HG03460 (cell line): ENCODE results near the gene RMND5A.
A peak's percentile ranks its signal among the peaks of the same experiment; 100 is the strongest.
"Not testable (repeated sequence)": the region's sequence is repeated elsewhere in the genome, so short reads cannot be mapped to it uniquely, and the experiment has no call there.

Experiments used
- ATAC-seq: cut with Tn5 transposase; IDR thresholded peaks from one replicate; pipeline ENCODE4 v1.9.1; 2021; ENCODE audit not compliant: unreplicated experiment

Gene RMND5A

GRCh38 chr2:86719637-86720539 is at the start of gene RMND5A:
RMND5A (plus strand) TSS chr2:86720291; CDS start chr2:86720668, 377 bp downstream.
- ATAC-seq = peak; percentile 93

DNA sequence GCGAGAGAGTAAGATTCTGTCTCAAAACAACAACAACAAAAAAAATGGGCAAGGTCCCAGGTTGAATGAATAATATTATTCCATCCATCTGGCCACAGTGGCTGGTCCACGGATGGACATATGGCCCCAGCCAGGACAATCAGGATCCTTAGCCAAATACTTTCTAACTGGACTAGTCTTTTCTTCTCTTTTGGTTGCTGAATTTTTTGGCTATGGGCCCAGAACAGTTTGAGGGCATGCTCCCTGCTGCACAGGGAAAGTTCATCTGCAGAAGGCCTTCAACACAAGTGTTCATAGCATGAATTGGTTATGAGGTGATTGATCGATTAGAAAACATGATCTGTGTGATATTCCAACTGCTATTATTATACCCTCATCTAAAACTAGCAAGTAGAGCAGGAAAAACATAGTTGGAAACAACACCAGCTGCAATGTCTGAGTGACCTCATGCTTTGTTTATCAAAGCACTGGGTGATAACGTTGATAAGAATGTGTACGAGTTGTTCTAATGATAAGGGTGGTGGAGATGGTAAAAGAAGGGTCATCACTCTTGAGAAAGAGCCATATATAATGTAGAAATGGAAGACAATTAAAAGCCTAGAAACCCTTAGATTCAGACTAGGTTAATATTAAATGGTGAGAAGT is 48.6 kb upstream of the RMND5A start:
- ATAC-seq = no peak

DNA sequence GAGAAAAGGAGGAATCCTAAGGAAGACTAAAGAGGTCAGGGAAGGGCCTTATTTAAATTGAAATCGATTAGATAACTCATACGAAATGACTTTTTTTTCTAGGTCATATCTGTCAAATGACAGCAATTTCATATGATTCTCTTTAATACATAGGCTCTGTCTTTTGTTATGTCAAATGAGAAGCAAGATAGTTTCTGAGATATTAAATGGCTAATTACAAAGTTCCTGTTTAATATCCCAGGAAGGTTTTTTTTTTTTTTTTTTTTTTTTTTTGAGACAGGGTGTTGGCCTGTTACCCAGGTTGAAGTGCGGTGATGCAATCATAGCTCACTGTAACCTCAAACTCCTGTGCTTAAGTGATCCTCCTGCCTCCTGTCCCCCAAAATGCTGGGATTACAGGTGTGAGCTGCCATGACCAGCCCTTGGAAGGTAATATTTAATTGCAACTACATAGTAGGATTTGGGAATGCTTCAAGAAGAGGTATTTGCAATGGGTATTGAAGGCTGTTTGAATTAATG is 48.0 kb upstream of the RMND5A start:
- ATAC-seq = no peak

DNA sequence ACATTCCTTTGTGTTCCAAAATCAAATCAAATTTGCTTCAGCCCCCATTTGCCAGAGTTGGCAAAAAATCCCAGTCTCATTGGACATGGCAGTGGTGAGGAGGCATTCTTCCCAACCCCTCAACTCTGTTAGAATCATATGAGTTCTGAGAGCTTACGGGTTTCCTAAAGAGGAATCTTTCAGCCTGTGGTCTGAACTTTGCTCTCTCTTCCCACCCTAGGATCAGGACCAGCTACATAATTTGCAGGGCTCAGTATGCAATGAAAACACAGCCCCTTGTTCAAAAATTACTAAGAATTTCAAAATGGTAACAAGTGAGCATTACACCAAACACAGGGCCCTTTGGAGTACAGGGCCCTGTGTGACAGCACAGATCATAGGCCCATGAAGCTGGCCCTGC is 47.1 kb upstream of the RMND5A start:
- ATAC-seq = no peak

- ATAC-seq = no peak
These were observed 46.0 kb upstream of the RMND5A start for GRCh38 chr2:86673986-86674670.

DNA sequence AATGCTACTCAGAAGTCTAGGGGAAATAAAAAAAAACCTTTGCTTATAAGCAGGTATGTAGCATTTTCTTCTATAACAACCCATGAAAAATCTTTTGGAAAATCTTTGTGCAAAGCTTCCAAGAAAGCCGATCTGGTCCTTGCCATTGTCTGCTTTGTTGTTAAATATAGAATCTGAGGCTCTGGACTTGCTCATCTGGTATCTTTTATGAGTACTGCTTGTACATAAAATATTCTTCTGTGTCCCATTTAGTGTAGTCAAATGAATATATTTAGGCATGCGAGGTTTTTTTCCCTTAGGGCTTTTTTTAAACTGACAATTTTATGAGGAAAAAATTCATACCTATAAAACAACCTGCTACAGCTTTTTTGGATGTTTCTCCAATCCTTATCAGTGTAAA is 45.0 kb upstream of the RMND5A start:
- no peak for ATAC-seq

DNA sequence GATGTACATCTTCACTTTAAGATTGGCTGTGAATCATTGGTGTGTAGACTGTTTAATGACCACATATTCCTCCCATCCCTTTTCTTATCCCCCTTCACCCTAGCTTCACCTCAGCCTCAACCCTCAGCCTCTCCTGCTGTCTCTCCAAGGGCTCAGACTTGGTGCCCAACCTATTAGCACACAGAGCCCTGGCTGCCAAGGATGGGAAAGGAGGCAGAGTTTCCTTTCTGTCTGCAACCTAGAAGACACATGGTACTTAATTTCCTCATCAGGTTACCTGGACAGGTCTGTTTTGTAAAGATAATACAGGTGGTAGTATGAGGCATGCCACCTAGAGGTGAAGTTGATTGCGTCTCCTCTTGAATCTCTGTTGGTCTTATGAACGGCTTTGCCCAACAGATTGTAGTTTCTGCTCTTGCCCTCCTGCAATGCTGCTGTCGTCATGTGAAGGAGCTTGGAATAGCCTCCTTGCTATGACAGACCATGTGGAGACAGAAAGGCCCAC is 44.5 kb upstream of the RMND5A start:
- no peak for ATAC-seq

- ATAC-seq = no peak
These were observed 42.3 kb upstream of the RMND5A start for GRCh38 chr2:86677816-86678215.

- no peak for ATAC-seq
These were observed 41.1 kb upstream of the RMND5A start for GRCh38 chr2:86679036-86679435.

DNA sequence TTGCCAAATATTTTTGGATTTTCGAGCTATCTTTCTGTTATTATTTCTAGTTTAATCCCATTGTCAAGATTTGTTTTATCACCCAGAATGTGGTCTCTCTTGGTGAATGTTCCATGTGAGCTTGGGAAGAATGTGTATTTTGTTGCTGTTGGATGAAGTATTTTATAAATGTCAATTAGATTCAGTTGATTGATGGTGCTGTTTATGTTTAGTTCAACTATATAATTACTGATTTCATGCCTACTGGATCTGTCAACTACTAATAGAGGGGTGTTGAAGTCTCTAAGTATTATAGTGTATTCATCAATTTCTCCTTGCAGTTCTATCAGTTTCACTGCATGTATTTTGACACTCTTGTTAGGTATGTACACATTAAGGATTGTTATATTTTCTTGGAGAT is 34.7 kb upstream of the RMND5A start:
- ATAC-seq = no peak

GRCh38 chr2:86686460-86686859 is 33.6 kb upstream of the RMND5A start:
- no peak for ATAC-seq

GRCh38 chr2:86686905-86687304 is 33.2 kb upstream of the RMND5A start:
- ATAC-seq = no peak

GRCh38 chr2:86695053-86695691 is 24.9 kb upstream of the RMND5A start:
- no peak for ATAC-seq

DNA sequence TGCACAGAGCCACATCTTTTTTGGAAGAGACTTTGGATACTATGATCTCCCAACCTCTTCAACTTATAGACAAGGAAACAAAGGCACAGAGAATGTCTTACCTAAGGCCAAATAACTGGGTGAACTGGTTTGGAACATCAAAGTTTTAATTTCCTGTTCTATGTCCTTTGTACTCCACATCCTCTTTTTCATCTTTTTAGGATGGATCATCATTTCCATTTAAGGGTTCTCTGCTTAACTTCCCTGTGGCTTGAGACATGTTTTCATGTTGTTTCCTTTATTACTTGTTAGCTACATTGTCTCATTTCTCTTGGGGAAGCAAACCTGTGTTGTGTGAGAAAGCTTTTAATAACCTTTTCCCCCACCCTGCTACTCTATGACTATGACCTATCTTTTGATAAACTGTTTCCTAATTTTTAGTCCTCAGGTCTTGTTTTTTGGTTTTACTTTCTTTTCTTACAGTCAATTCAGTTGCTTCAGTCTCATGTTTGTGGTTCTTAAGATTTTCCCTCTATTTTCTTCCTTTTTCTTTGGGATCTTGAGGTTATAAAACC is 22.5 kb upstream of the RMND5A start:
- no peak for ATAC-seq

DNA sequence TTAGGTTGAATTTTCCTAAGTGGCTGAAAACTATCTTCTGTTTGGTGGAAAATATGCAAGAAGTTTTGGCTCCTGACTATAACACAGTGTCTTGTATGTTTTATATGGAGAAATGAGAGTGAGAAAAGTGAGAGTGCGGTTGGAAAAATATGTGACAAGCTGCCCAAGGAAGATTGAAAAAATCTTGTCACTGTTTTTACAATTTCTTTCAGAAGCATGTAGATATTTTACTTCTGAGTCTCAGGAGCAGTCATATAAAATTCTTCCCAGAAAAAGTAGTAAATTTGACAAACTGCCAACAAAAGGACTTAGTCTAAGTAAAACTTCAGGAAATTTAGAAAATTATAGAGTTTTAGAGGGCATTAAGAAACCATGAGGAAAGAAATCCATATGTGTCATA is 19.4 kb upstream of the RMND5A start:
- ATAC-seq = no peak

- no peak for ATAC-seq
These were observed 16.3 kb upstream of the RMND5A start for GRCh38 chr2:86703704-86704361.

- ATAC-seq = no peak
These were observed 15.6 kb upstream of the RMND5A start for GRCh38 chr2:86704459-86704971.

GRCh38 chr2:86706220-86706619 is 13.9 kb upstream of the RMND5A start:
- ATAC-seq = no peak

- ATAC-seq = no peak
These were observed 13.2 kb upstream of the RMND5A start for GRCh38 chr2:86706935-86707334.

GRCh38 chr2:86708126-86708525 is 12.0 kb upstream of the RMND5A start:
- ATAC-seq = not testable (repeated sequence)
